GM12801 (cell line): ENCODE measurements around the gene VPS8.

Source experiments
- CTCF ChIP-seq: IDR thresholded peaks from one replicate; pipeline ENCODE4 v1.5.1; 2011; ENCODE audit warnings: control low read depth; ENCODE audit not compliant: insufficient read length; ENCODE audit errors: extremely low read depth

Gene VPS8

GRCh38 chr3:184788751-184789150, 23.2 kb upstream of the VPS8 start:
- no peak for TF ChIP-seq CTCF

GRCh38 chr3:184789314-184789998, 22.5 kb upstream of the VPS8 start:
- no peak for TF ChIP-seq CTCF

GRCh38 chr3:184791171-184791570, 20.8 kb upstream of the VPS8 start:
- no peak for TF ChIP-seq CTCF

GRCh38 chr3:184795522-184796190, 16.3 kb upstream of the VPS8 start:
- no peak for TF ChIP-seq CTCF

GRCh38 chr3:184796551-184796950, 15.4 kb upstream of the VPS8 start:
- no peak for TF ChIP-seq CTCF

- TF ChIP-seq CTCF, result no peak
Measured at GRCh38 chr3:184796954-184797353, 15.0 kb upstream of the VPS8 start.

- TF ChIP-seq CTCF, result no peak
Measured at GRCh38 chr3:184798120-184798519, 13.8 kb upstream of the VPS8 start.
